C4-2B (cell line): ENCODE results near the gene TRAF3.

Experiments
- CTCF ChIP-seq: fragments of 450-650 bp; conservative IDR thresholded peaks from 2 replicates; pipeline ENCODE4 v1.5.1; 2017; ENCODE audit warnings: mild to moderate bottlenecking
- ZFX ChIP-seq: fragments of 450-650 bp; IDR thresholded peaks from 2 replicates; pipeline ENCODE4 v1.6.1; 2017

GRCh38 chr14:102854091-102854703 is 76.9 kb downstream of the TRAF3 start:
- TF ChIP-seq CTCF, result no peak
- TF ChIP-seq ZFX, result no peak
